Suppressor macrophage treated with lipopolysaccharide for 1 hour (primary cell): ENCODE data around the gene INPP5K.
A peak's percentile ranks its signal among the peaks of the same experiment; 100 is the strongest.
"Not testable (repeated sequence)": the region's sequence is repeated elsewhere in the genome, so short reads cannot be mapped to it uniquely, and the experiment has no call there.

Source experiments
- DNase-seq, 3 donors: peaks; one replicate each; pipeline ENCODE4 v3.0.0-alpha.2; 2020 to 2022

The INPP5K gene

DNA sequence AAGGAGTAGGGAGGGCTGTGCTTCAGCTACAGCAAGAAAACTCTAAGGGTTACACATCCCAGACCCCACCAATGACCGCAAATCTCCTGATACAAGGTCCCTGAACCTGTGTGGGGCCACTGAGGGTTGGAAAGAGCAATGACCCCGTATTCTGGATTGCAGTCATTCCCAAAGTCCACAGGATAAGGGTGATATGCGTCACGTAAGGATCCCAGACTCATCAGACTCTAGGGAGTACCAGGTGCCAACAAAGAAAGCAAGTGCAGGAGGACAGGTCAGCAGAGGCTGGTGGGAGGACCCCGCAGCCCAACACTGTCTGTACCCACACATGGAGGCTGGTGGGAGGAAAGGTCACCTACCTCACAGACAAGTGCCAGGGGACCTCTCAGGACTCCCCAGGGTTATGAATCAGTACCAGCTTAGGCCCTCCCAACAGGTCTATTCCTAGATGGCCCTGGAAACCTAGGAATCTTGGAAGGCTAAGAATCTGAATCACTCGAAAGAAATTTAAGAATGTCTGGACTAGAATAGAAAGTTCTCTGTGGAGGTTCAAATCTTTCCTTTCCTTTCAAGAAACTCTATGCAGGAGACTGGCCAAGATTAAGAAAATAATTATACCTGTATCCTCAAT, 30.0 kb upstream of the INPP5K start:
- DNase-seq = peak in 1 of 3 donors; percentile 15

DNA sequence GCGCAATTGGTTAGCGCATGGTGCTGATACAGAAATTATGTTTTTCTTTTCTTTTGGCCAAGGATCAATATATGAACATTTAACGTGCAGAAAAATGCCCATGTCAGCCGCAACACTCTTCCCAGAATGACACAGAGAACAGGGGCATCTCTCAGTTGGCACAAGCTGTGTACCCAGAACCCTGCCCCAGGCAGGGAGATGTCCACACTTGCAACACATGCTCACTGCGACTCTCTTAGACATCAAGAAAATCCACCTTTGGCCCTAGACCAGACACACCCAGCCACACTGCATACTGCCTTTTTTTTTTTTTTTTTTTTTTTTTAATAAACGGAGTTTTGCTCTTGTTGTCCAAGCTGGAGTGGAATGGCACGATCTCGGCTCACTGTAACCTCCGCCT, 29.2 kb upstream of the INPP5K start:
- no peak for DNase-seq

DNA sequence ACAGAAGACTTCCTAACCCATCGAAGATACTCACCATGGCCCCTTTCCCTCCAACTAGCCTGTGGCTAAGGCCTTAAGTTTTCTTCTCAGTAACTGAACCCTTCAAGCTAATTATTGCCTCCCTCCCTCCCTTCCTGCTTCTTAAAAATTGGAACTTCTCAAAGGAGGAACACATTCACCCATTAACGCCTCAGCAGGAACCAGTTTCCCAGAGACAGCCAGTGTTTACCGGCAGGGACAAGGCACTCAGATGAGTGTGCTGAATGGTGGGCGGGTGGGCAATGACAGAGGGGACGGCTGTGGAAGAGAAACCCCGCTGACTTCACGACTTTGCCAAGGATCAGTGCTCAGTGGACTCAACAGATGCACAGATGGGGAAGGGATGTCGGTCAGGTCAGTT, 25.9 kb upstream of the INPP5K start:
- DNase-seq = no peak

DNA sequence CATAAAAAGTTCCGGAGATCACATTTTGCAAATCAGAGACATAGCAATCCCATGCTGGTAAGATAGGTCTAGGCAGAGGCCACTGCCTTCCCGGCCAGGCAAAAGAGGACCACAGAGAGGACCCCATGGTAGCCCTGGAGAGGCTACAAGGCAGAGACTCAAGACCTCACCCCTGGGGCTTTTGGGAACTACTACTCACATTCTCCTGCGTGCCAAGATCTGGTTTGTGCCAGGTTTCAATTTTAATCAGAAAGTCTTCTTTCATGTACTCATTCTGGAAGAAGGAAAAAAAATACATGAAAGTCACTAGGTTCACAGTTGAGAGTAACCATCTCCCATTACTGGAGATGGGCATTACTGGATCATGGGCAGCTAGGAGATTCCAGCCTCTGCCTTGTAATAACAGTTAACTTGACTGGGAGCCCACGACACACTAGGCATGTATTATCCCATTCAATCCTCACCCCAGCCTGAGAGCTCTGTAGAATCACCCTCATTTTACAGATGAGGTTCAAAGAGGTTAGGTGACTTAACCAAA, 25.0 kb upstream of the INPP5K start:
- DNase-seq = no peak

DNA sequence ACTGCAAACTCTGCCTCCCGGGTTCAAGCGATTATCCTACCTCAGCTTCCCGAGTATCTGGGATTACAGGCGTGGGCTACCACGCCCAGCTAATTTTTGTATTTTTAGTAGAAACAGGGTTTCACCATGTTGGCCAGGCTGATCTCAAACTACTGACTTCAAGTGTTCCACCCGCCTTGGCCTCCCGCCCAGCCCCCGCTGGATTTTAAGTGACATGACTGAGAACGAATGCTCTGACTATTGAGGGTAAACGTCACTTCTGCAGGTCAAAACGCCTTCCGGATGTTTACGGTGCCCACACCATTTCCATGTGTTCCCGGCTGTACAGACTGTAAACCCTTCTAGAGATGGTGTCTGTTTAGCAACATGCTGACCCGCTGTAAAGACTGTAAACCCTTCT, 23.4 kb upstream of the INPP5K start:
- no peak for DNase-seq

DNA sequence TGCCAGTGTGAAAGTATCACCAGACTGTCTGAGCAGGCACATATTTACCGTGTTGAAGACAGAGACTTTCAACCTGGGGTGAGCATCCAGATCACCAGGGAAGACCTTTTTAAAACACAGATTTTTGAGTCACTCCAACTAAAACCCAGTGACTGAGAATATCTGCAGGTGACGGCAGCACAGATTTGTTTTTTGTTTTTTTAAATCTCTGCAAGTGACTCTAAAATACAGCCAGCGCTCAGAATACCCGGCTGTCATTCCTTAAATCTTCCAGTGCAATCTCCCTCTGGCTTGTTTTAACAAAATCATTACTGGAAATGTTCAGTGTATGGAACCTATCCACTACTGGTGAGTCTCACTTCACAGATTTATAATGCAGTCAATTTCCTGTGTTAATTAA, 19.3 kb upstream of the INPP5K start:
- DNase-seq = no peak

DNA sequence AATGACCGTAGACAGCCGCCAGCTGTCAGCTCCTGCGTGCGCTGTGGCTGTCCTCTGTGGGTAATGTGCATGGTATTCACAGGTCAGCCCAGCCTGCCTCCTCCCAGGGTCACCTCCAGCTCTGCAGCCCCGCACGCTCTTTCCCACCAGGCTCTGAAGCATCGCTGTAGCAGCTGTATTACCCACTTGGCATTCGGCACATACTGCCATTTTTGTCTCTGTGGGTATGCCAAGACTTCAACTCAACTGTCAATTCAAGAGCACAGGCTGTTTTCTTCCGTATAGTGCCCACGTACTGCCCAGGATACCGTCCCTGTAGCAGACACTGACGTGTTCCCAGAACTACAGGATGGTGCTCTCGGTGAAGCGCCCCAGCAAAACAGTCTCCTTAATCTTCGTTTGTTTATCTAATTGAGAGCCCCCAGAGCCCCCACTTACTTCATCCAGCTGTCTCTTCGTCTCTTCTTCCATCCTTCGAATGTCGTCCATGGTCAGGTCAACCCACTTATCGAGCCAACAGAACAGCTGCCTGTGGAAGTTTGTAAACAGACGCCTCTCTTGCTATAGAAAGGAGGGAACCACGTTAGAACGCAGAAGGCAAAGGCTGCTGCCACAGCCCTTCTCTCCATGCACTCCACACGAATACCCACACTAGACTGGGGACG, 17.4 kb upstream of the INPP5K start:
- DNase-seq = no peak

DNA sequence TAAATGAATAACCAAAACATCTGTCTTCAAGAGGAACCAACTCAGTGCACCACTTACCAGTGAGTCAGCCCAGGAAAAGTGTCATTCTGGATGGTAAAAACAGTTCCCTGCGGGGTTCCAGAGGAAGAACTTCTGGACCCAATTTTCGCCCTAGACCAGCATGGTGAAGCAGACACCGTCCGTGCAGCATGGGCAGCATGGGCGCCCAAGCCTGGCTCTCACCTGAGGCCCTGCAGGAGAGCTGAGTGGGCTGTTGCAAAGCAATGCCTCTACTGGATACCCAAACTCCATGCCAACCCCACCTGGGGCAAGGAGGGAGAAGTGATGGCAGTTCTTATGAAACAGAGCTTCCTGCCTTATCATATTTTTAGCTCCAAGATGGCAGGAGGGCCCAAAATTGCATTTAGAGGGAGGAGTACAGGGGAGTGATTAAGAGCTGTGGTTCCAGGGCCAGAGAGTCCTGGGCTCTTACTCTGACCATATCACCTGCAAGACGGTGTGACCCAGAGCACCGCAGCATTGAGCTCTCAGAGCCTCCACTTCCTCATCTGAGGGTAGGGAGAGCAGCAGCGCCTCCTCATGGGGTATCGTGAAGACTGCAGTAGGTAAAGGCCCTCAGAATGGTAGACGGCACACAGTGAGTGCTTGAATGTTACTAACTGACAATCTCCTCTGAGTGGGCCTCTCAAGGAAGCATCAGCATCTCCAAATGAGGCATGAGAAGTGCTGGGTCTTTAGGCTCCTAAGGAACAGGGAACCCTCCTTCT, 16.6 kb upstream of the INPP5K start:
- peak; percentile 36 to 59 (median 43) for DNase-seq

DNA sequence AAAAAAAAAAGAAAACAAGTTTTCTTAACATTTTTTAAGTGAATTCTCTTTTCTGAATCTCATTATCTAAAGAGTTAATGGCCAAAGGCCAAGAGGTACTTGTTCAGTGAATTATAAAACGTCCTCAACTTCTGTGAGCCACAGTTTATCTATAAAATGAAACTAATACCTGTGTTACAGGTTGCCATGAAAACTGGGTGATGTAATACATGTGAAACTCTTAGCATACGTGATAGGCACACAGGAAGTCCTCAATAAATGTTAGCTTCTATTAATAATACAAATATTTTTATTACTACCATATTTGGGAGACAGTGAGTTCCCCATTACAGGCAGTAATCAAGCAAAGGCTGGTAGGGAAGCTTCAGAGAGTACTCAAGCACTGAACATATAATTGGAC, 13.5 kb upstream of the INPP5K start:
- DNase-seq = no peak

DNA sequence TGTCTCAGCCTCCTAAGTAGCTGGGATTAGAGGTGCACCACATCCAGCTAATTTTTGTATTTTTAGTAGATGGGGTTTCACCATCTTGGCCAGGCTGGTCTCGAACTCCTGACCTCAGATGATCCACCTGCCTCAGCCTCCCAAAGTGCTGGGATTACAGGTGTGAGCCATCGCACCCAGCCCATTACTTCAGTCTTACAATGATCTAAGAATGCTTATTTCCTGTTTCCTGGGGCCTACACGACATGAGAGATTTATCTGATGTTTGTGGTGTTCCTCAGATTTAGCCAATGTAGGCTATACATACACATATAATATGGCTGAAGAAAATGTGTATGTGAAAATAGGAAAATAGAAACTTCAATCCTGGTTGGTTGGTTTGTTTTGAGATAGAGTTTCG, 10.5 kb upstream of the INPP5K start:
- DNase-seq = not testable (repeated sequence)

DNA sequence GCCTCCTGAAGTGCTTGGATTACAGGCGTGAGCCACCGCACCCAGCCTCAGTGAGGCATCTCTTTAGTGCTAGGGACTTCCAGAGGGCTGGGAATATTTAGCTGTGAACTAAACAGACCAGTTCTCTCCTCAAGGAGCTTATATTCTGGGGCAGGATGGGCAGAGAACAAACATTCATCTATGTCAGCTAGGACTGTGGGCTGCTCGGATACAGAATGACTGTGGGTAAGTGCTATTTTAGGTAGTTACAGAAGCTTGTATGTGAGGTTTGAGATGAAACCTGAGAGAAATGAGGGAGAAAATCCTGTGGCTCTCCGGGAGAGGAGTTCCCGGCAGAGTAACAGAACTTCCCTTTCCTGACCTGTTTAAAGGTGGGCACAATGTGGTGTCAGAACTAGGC, 6.2 kb upstream of the INPP5K start:
- no peak for DNase-seq

DNA sequence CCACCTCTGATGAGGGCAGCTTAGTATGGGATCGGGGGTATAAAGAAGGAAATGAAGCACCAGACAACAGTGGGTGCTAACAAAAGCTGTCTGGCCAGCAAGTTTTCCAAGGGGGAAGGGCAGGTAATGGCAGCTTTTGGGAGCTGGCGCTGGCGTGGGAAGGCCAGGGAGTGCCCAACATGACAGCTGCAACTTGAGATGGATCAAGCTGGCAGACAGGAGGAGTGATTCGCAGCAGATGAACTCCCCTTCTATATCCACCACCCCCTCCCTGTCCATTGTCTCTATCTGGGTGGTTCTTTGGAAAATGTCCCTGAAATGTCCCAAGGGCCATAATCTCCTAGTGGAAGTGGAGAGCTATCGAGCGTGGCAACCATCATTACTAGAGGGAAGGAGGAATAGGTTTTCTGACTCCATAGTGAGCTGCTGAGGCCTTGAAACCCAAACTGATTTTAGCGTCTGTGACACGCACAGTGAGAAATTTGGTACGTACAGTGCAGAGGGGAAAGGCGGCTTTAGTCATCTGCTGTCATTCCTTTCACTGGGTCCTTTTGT, 4.8 kb upstream of the INPP5K start:
- DNase-seq = no peak

DNA sequence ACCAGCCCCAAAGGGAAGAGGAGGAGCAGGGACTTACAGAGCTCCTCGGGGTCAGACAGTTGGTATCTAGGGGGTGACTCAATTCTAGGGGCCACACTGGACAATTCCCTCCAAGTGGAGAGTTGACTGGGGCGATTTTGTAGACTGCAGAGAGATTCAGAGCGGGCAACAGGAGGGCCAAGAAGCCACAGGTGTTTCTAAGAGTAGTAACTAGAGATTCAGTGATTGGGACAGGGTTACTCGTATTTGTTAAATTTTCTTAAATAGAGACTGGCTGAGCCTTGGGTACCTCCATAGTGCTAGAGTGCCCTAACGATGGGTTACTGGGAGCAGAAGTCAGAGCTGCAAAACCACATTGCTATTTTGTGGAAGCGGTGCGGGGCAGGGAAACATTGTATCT, 3.3 kb upstream of the INPP5K start:
- no peak for DNase-seq

DNA sequence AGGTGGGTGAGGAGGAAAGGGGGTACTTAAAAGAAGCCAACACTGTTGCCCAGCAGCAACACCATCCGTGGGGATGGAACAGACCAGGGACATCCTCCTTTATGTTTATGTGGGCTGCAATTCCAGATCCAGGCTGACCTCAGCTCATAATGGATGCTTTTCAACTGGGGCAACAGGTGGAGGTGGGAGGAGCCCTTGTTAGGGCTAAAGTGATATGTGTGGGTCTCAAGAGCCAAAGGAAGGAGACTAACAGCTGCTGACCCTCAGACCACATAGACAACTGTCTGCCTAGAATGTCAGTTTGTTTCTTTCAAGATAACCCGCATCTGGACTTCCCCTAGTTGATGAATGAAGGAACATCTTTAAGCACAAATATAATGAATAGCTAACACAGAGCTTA, 2.0 kb upstream of the INPP5K start:
- DNase-seq = no peak

DNA sequence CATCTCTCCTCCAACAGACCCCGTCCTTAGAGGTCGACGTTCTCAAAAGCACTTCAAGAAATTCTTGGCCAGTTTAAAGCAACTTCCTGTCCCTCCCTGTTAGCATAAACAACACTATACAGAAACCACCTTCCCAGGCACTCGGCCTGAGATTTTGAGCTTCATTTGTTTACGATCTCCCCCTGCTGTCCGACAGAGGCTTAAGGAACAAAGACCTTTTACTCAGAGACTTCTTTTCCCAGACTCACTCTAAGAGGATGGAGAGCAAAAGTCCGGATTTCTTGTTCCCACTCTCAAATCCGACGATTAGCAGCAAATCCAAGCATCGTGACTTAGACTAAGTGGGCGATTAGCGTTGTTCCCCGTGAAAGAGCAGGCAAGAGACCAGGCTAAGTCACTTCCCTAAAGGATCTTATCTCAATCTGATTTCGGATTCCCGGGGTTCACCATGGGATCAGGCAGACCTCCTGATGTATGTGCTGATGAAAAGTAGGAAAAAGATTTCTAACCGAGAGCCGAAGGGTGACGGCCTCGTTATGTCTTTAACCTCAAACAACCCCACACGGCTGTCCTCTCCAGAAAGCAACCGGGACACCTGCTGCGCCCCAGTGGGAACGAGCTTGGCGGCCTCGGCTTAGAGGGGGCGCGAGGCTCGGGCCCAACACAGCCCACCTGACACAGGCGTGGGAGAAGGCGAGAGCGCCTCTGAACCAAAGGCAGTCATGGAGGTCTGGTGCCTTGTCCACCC, 598 bp downstream of the INPP5K start:
- peak; percentile 82 to 85 (median 85) for DNase-seq

DNA sequence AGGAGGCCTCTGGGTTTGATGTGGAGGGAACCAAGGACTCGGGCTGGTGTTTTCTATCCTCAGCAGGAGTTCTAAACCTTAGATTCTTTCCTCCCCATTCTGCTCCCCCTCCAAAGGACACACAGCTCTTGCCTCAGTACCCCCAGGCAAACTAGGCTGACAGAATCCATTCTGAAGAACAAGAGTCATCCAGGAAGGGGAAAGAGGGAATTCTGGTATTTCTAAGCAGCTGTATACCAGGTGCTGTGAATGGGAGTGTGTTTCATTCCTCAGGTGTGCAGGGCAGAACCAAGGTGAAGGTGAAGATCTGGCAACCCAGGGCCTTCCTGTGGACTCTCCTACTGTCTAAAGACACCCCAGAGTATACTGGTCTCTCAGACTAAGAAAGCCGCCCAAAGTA, 4.1 kb downstream of the INPP5K start:
- no peak for DNase-seq

DNA sequence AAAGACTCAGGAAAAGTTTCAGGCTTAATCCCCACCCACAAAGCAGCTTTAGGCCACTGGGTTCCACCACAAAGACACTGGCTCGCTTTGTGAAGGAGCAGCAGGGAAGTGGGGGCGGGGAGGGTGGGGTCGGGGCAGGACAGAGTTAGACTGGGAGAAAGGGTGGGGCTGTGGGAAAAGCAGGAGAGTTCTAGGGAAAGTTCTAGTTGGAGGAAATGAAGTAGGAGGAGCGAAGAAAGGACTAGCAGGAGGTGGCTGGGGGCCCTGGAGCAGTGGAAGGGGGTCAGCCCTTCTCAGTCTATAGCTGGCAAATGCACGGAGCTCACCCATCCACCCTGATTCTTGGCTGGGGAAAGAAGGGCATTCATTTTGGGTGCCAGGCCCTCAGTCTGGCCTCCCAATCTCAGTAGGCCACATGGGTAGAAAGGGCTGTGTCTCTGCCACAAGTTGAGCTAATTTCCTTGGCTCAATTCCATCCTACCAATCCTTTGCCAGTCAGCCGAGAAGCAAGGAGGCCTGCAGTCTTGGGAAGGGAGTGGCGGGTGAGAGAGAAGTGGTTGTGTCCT, 4.6 kb downstream of the INPP5K start:
- no peak for DNase-seq

DNA sequence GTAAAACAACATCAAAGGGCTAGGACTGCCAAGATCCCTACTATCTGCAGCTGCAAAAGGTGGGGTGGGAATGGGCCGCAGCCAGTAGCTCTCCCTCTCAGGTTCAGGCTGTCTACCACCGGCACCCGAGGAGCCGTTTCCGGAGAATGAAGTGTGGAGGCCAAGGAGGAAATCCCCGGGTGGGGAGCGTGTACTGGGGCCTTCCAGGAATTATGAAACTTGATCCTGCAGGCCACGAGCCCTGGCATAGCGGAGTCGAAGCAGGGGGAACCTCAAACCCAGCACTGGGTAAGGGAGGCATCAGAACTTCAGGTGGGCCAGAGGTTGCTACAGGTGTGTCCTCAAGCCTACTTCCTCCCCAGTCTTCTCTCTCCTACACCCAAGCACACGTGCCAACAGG, 5.1 kb downstream of the INPP5K start:
- DNase-seq = no peak

DNA sequence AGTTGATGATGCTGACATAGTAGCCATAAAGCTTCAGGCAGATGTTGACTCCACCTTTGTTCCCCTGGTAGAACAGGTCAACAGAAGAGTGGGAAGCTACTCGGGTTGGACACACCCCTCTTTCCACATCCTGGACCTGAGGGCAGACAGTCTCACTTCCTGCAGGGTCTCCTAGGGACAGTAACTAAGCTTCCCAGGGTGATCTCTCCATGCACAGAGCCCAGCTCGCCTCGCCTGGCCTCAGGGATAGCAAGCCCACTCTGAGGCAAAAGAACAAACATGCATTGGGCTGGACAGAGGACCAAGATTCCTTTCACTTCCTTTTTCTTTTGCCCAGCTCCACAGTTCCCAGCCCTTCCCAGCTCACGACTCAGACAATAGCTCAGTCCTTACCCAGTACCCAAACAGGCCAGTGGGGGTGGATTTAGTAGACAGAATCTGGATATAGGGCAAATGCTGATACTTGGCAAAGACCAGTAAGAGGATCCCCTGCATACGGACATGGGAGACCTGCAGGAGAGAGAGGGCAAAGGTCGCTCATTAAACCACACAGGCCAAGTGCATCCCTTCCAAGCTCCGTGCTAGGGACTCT, 7.0 kb downstream of the INPP5K start:
- peak; percentile 49 to 81 (median 51) for DNase-seq

DNA sequence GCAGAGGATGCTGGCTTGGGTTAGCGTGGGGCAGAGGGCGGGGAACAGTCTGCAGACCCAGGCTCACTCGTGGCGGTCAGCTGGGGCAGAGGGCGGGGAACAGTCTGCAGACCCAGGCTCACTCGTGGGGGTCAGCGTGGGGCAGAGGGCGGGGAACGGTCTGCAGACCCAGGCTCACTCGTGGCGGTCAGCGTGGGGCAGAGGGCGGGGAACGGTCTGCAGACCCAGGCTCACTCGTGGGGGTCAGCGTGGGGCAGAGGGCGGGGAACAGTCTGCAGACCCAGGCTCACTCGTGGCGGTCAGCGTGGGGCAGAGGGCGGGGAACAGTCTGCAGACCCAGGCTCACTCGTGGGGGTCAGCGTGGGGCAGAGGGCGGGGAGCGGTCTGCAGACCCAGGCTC, 7.7 kb downstream of the INPP5K start:
- DNase-seq = not testable (repeated sequence)

DNA sequence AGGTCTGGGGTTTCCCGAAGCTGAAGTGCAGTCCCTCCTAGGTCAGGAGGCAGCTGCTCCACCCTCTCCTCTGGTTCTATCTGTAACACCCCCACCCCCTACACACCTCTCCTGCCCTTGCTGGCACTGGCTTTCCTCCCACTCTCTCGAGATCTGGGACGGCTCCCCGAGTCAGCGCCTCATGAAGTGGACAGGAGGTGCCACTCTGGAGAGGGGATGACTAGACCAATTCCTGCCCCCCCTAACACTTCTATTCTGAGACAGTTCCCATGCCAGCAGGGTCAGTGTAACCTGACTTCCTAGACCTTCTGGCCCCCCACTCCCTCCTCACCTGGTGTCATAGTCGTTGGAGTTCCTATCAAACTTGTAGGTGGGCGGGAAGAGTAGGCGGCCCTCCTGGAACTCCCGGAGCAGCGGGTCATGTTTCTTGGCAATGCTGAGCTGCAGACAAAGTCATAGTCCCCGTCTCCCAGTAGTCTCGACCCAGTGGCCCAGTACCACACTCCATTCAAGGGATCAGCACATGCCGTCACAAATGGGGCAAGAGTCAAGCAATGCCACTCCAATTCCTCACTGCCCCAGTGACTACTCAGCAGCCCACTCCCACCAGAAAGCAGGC, 9.7 kb downstream of the INPP5K start:
- no peak for DNase-seq

DNA sequence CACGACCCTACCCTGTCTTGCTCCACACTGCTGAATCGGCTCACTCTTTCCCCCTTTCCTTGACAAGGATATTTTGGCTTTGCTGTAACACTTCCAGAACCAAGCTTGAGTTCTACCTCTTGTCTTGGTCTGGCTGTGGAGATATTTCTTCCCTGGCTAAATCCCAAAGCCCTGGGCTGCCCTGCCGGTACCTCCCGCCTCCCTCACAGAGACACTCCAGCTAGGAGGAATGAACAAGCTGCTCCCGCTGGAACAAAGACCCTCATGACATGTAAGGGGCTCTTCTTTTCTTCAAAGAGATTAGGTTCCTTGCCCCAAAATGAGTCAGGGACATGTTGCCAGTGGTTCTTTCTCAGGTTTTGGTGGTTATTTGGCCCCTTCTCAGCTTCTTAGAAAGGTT, 10.8 kb downstream of the INPP5K start:
- DNase-seq = no peak
